ENCODE data around the gene KDELR3.

KDELR3 gene

DNA sequence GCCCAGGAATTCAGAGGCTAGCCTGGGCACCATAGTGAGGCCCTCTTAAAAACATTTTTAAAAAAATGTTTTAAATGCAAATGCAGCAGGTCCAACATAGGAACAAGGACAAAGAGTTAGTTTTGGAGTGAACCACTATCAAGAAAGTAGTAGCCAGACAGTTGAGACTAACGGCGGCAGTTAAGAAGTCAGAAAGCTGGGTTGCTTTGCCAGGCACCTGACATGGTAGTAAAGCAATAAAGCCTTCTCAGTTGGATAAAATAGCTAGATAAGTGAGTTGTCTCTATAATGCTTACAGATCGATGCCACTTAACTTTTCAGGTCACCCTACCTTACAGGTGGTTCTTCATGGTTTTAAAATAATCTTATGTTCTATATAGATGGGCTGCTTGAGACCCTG, 55.1 kb downstream of the KDELR3 start:
- DNase-seq = no peak

DNA sequence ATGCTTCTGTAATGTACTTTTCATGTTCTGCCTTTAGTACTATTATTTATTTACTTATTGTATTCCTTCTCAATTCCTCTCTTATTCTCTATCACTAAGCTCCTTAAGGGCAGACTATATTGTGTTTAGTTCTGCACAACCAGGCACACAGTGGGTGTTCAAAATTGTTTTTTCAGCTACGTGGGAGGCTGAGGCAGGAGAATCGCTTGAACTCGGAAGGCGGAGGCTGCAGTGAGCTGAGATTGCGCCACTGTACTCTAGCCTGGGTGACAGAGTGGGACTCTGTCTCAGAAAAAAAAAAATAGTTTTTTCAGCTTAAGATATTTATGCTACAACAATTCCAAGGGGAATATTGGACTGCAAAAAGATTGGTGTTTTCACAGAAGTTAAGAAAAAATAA, 55.6 kb downstream of the KDELR3 start:
- no peak for DNase-seq

DNA sequence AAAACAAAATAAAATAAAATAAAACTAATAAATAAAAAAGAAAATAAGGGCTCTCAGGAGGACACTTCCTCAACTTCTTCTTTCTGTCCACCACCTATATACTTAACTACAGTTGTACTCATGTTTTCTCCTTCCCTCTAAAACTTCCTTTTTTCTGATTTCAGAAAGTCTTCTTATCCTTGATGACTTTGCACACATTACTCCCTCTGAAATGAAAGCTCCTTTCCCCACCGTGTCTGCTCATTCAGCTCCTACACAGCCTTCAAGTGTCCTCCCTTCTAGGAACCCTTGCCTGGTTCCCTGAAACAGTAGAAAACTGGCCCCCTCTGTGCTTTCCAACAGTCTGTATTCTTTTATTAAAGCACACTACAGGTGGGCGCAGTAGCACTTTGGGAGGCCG, 56.5 kb downstream of the KDELR3 start:
- DNase-seq = no peak

DNA sequence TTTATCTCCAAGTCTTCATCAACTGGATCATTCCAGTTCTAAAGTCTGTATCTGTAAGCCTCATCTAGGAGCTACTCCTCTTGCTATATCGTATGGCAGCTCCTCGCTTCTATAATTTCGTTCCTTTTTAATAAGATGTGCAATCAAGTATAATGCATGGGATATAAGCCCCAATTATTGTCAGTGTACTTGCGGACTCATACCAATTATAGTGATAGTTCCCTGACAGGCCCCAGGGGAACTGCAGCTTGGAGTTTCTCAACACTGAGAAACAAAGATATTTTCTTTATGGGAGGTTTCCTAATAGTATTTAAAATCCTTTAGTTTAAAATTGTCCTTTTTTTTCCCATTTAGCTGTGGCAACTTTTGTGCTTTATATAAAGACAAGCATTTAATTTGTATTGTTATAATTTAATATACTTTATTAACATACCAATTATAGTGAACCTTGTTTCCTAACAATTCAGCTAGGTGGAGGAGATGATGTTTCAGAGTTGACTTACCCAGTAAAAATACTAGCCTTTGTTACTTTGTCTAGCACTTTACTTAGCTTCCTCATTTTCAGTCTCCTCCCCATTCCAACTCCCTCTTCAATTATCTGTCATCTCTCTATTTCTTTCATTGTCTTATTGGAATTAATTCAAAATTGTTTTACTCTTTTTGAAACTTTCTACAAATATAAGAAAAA, 63.5 kb downstream of the KDELR3 start:
- DNase-seq = no peak

Measured in effector CD4-positive, alpha-beta T cell (primary cell).